HG03135 (cell line): Measurements from ENCODE around the gene SENP7.
"Not testable (repeated sequence)": the region's sequence is repeated elsewhere in the genome, so short reads cannot be mapped to it uniquely, and the experiment has no call there.

Source experiments
- ATAC-seq: cut with Tn5 transposase; IDR thresholded peaks from one replicate; pipeline ENCODE4 v1.9.1; 2021; ENCODE audit warnings: mild to moderate bottlenecking, moderate library complexity; ENCODE audit not compliant: unreplicated experiment

The SENP7 gene

DNA sequence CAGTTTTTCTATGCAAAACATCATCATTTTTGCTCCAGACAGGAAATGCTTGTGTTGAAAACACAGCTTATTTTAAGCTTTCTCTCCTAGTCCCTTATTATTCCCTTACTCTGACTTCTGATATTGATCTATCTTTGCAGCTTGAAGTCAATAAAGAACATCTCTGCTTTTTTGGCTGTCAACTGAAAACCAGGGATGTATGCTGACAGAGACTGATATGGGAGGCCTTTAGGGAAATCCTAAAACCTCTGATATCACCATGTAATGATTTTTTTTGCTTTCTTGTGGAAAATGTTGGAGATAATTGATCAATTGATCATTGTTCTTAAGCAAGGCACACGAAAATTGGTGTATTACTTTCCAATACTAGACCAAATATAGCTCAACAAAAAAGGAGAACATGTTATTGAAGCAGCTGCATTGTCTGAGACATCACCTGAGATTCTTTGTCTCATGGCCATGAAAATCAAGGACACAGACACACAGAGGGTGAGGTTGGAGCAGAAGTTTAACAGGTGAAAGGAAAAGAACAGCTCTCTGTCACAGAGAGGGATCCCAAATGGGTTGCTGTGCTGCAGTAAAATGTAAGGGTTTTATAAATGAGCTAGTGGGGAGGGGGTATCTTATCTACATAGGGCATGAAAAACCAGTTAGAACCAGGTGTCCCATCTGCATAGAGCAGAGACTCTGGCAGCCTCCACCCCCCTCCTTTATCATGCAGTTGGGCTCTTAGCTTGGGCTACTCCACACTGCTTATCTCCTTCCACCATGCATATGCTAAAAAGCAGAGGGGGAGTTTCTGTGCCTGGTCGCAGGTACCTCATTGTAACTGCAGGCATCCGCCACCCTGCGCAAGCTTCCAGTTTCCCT is 17.0 kb upstream of the SENP7 start:
- no peak for ATAC-seq

DNA sequence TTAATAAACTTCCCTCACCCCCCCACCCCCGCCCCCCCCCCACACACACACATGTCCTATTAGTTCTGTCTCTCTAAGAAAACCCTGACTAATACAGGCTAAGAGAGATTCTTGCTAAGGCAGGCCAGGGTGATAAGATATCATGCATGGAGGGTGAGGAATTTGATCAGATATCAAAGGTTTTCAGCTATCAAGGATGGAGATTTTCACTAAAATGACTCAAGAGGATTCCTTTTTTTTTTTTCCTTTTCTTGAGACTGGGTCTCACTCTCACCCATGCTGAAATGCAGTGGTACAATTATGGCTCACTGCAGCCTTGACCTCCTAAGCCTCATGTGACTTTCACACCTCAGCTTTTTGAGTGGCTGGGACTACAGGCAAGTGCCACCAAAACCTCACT is 14.9 kb upstream of the SENP7 start:
- ATAC-seq, result no peak

DNA sequence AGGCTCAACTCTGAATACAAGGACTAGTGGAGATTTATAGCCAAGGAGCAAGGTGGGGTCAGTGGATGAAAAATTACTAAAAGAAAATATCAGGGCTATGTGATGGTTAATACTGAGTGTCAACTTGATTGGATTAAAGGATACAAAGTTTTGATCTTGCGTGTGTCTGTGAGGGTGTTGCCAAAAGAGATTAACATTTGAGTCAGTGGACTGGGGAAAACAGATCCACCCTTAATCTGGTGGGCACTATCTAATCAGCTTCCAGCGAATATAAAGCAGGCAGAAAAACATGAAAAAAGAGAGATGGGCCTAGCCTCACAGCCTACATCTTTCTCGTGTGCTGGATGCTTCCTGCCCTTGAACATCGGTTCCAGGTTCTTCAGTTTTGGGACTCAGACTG is 14.4 kb upstream of the SENP7 start:
- no peak for ATAC-seq

DNA sequence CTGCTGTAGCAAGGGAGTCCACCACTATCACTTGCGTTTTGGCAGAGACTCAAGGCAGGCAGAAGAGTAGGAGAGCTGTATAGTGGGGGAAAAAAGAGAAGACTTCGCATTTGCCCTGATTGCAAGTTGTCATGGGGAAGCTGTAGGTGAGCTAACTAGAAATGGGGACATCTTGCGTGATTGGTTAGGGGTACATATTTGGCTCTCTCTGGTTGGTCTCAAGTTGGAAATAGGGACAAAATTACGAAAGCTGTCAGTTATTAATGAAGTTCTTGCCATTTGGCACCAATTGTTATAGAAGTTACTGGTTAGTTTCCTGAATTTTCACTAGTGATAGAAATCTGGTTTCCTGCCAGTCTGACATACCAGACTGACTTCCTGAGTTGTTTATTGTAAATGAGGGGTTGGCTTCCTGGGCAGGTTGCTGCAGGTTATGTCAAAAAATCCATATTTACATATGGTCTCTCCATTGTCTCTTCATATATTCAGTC is 8.2 kb upstream of the SENP7 start:
- ATAC-seq, result no peak

DNA sequence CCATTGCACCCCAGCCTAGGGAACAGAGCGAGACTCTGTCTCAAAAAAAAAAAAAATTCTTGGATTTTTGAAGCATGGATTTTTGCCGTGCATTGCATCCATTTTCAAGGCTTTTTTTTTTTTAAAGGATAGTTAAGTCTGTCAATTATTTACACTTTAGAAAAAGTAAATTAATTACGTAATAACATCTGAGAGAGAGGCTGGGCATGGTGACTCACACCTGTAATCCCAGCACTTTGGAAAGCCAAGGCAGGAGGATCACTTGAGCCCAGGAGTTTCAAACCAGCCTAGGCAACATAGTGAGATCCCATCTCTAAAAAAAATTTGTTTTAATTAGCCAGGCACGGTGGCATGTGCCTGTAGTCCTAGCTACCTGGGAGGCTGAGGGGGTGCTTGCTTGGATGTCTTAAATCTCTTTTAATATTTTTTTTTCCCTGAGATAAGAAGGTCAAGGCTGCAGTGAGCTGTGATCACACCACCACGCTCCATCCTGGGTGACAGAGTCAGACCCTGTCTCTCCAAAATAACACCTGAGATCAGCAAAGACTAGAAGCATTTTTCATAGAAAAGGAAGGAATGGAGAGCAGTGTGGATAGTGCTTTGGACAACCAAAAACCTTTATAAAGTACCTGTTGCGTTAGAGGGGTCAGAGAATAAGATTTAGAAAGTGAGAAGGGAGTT is 6.8 kb upstream of the SENP7 start:
- ATAC-seq, result no peak

DNA sequence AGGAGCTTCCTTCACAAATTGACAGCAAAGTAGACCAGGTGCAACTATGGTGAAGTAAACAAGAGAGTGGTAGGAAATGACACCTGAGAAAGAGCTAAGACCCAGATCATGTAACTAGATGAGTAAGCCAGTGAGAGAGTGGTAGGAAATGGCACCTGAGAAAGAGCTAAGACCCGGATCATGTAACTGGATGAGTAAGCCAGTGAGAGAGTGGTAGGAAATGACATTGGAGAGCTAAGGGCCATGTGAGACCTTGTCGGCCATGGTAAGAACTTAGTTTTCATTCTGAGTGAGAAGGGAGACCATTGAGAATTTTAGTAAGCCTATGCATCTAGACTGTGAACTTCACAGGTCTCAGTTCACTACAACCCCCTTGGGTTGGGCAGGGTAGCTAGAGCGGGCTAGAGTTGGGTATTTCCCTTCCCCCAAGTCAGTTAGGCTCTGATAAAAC is 5.4 kb upstream of the SENP7 start:
- ATAC-seq, result peak; percentile 98

DNA sequence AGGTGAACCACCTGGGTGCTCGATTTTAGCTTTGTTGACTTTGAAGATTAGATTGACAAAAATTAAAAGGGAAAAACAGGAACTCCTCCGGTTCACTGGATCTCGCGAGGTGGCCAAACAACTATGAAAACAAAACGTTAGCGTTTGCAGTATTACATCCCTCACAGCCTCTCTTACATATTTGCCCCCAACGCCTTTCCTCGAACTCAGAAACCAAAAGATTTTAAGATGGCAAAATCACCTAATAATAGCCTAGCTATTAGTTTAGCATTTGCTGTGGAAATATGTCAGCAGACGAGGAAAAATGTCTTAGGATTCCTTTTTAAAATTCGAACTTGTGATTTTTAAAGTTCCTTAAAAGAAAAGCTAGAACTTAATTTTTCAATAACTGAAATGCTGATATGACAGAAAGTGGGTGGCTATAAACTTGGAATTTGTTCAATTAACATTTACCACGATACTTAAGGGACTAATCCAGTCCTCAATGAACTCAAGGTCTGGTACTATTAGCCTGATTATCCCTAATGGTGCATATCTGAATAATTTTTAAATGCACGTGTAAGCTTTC is 491 bp upstream of the SENP7 start:
- ATAC-seq, result no peak

DNA sequence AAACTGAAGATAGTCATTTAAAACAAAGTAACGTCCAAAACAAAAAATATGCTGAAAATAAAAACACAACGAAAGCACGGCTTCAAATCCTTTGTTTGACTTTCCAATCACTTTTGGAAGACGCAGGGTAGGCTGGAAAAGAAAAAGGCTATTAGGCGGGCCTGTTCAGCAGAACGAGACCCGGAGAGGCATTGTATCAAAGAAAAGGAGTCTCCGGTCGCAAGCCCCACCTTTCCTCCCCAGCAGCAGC is 691 bp downstream of the SENP7 start:
- ATAC-seq, result no peak

DNA sequence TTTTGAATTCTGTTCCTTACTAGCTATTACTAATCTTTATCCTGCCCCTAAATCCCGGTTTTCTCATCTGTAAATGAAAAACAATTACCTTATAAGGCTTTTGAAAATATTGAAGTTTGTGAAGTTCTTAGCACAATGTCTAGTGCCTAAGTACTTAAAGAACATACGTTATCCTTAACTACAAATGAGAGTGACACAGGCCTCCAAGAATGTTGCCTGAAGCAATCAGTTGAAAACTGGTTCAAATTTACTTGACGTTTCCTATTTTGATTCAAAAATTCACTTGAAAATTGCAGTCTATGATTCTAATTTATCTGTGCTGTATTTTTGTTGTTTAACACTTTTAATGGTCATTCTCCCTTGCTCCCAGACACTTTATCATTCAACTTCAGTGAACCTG is 3.2 kb downstream of the SENP7 start:
- no peak for ATAC-seq

DNA sequence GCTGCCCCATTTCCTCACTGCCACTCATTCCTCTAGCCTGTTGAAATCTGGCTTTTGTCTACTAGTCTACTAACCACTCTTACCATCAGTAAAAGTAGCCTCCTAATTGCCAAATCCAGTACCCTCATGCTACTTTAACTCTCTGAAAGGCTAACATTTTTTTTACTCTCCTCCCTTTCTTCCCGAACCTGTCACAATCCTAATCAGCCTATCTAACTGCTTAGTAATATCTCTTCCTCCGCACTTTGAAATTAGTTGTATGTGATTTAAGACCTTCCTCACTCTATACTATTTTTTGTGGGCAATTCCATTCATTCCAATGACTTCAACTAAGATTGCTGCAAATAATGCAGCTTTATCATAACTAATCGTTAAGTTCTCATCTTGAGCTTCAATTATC is 3.7 kb downstream of the SENP7 start:
- no peak for ATAC-seq

DNA sequence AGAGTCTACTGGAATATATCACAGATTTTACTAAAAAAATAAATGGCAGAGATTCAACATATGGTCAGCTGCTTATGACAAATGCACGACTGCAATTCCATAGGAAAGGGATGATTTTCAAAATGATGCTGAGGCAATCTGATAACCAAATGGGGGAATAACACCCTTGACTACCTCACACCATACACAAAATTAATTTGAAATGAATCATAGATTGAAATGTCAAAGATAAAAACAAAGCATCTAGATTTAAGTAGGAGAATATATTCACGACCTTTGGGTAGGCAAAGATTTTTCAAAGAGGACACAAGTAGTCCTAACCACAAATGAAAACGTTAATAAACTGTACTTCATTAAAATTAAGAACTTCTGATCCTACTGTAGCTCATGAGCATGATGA is 11.2 kb downstream of the SENP7 start:
- ATAC-seq, result no peak

DNA sequence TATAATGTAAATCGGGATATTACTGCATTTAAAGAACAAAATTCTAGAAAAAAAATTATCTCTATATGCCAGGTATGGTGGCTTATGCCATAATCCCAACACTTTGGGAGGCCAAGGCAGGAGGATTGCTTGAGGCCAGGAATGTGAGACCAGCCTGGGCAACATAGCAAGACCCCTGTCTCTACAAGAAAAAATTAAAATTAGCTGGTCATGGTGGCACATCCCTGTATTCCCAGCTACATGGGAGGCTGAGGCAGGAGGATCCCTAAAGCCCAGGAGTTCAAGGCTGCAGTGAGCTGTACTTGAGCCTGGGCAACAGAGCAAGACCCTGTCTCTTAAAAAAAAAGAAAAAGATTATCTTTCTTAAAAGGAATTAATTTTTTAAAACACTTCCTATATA is 12.8 kb downstream of the SENP7 start:
- no peak for ATAC-seq

DNA sequence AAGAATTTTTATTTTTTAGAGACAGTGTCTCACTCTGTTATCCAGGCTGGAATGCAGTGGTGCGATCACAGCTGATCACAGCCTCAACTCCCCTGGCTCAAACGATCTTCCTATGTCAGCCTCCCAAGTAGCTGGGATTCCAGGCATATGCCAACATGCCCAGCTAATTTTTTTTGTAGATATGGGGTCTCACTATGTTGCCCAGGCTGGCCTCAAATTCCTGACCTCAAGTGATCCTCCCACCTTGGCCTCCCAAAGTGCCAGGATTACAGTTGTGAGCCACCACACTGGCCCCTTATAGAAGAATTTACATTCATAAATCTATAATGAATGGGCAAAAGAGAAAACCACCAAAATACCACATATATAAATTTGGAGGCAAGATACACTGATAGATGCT is 15.2 kb downstream of the SENP7 start:
- no peak for ATAC-seq

DNA sequence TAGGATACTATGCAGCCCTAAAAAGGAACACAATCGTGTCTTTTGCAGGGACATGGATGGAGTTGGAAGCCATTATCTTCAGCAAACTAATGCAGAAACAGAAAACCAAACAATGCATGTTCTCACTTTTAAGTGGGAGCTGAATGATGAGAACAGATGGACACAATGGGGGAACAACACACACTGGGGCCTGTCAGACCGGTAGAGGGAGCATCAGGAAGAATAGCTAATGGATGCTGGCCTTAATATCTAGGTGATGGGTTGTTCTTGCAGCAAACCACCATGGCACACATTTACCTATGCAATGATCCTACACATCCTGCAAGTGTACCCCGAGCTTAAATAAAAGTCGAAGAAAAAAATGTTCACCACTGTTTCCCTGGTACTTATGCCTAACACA is 17.5 kb downstream of the SENP7 start:
- no peak for ATAC-seq

DNA sequence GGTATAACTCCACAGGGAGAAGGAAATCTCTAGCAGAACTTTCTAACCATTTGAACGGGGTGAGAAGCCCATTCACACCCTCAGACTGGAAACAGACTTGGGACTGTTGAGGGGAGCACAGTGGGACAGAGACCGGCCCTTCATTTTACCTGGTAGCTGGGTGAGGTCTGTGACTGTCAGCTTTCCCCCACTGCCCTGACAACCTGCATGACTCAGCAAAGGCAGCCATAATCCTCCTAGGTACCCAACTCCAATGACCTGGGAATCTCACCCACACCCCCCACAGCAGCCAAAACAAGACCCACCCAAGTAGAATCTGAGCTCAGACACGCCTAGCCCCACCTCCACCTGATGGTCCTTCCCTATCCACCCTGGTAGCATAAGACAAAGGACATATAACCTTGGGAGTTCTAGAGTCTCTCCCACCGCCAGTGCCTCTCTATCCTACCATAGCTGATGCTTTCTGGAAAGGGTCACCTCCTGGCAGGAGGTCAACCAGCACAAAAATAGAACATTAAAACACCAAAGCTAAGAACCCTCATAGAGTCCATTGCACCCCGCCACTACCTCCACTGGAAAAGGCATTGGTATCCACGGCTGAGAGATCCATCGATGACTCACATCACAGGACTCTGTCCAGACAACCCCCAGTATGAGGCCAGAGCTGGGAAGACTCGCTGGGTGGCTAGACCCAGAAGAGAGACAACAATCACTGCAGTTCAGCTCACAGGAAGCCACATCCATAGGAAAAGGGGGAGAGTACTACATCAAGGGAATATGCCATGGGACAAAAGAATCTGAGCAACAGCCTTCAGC is 28.0 kb downstream of the SENP7 start:
- no peak for ATAC-seq

DNA sequence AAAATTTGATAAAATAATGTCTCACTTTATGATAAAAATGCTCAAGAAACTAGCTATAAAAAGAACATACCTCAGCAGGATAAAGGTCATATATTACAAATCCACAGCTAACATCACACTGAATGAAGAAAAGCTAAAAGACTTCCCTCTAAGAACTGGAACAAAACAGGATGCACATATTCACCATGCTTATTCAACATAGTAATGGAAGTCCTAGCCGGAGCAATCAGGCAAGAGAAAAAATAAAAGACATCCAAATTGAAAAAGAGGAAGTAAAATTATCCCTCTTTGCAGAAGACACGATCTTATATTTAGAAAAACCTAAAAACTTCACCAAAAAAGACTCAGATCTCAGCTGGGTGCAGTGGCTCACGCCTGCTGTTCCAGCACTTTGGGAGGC is 34.0 kb downstream of the SENP7 start:
- ATAC-seq, result no peak

DNA sequence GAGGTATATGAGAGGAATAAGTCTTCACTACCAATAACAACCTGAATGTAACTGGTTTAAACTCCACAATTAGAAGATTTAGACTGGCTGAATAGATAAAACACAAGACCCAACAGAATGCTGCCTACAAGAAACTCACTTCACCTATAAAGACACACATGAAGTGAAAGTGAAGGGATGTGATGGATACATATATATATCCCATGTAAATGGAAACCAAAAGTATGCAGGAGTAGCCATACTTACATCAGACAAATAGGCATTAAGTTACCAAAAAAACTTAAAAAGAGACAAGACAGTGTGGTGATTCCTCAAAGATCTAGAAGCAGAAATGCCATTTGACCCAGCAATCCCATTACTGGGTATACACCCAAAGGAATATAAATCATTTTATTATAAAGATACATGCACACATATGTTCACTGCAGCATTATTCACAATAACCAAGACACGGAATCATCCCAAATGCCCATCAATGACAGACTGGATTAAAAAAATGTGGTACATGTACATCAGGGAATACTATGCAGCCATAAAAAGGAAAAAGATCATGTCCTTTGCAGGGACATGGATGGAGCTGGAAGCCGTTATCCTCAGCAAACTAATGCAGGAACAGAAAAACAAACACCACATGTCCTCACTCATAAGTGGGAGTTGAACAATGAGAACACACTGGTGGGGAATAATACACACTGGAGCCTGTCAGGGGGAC is 38.0 kb downstream of the SENP7 start:
- ATAC-seq, result not testable (repeated sequence)

DNA sequence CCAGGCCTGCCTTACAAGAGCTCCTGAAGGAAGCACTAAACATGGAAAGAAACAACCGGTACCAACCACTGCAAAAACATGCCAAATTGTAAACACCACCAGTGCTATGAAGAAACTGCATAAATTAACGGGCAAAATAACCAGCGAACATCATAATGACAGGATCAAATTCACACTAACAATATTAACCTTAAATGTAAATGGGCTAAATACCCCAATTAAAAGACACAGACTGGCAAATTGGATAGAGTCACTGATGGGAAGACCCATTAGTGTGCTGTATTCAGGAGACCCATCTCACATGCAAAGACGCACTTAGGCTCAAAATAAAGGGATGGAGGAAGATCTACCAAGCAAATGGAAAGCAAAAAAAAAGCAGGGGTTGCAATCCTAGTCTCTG is 44.3 kb downstream of the SENP7 start:
- not testable (repeated sequence) for ATAC-seq

DNA sequence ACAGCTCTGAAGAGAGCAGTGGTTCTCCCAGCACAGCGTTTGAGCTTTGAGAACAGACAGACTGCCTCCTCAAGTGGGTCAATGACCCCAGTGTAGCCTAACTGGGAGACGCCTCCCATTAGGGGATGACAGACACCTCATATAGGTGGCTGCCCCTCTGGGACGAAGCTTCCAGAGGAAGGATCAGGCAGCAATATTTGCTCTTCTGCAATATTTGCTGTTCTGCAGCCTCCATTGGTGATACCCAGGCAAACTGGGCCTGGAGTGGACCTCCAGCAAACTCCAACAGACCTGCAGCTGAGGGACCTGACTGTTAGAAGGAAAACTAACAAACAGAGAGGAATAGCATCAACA is 45.7 kb downstream of the SENP7 start:
- not testable (repeated sequence) for ATAC-seq

DNA sequence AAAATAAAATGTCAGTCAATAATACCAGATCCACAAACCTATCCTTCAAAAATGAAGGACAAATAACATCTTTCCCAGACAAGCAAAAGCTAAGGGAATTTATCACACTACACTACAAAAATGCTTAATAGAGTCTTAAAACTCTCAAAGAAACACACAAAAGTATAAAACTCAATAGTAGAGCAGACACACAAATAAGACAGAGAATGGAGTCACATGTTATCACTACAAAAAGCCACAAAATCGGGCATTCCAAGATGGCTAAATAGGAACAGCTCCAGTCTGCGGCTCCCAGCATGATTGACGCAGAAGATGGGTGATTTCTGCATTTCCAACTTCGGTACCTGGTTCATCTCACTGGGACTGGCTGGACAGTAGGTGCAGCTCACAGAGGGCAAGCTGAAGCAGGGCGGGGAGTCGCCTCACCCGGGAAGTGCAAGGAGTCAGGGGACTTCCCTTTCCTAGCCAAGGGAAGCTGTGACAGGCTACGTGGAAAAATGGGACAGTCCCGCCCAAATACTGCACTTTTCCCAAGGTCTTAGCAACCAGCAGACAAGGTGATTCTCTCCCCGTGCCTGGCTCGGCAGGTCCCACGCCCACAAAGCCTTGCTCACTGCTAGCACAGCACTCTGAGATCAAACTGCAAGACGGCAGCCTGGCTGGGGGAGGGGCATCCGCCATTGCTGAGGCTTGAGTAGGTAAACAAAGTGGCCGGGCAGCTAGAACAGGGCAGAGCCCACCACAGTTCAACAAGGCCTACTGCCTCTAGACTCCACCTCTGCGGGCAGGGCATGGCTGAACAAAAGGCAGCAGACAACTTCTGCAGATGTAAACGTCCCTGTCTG is 46.3 kb downstream of the SENP7 start:
- no peak for ATAC-seq
